HepG2 (cell line): ENCODE measurements around the gene COL27A1.

Source experiments
- ASH2L ChIP-seq: fragments of 300-600, 200-600 bp; sonication (generic); IDR thresholded peaks from 2 replicates; pipeline ENCODE4 v1.7.0; 2017; ENCODE audit warnings: low read depth, mild to moderate bottlenecking, moderate library complexity, mixed read lengths, low read length; ENCODE audit not compliant: insufficient read length
- CENPX ChIP-seq: sonication (generic); formaldehyde crosslinking; IDR thresholded peaks from 2 replicates; pipeline ENCODE4 v1.9.0; 2021; ENCODE audit warnings: mild to moderate bottlenecking, missing genetic modification reagents, moderate library complexity
- JUN ChIP-seq: sonication (generic); formaldehyde crosslinking; IDR thresholded peaks from 2 replicates; pipeline ENCODE4 v1.4.0; 2020; ENCODE audit warnings: mild to moderate bottlenecking, missing genetic modification reagents
- KLF15 ChIP-seq: sonication (generic); formaldehyde crosslinking; IDR thresholded peaks from 2 replicates; pipeline ENCODE4 v1.8.1; 2023; ENCODE audit warnings: borderline replicate concordance, mild to moderate bottlenecking, inconsistent platforms, missing genetic modification reagents, mixed read lengths
- SALL2 ChIP-seq: sonication (generic); formaldehyde crosslinking; IDR thresholded peaks from 2 replicates; pipeline ENCODE4 v1.8.1; 2023; ENCODE audit warnings: mild to moderate bottlenecking, missing genetic modification reagents, inconsistent platforms
- SMAD1 ChIP-seq: sonication (generic); formaldehyde crosslinking; IDR thresholded peaks from 2 replicates; pipeline ENCODE4 v1.4.0; 2020; ENCODE audit warnings: missing genetic modification reagents, low read depth, mild to moderate bottlenecking, borderline replicate concordance
- SP1 ChIP-seq, 2 experiments: fragments of 450-650 bp in 1 of 2; sonication (generic) in 1 of 2; formaldehyde crosslinking in 1 of 2; IDR thresholded peaks; 2 replicates each; pipeline versions ENCODE4 v1.4.0 to v1.6.1; 2016 to 2020; ENCODE audit warnings: missing genetic modification reagents in 1 of 2
- THAP8 ChIP-seq: sonication (generic); formaldehyde crosslinking; IDR thresholded peaks from 2 replicates; pipeline ENCODE4 v1.5.1; 2020; ENCODE audit warnings: missing genetic modification reagents, mild to moderate bottlenecking, borderline replicate concordance
- ZNF205 ChIP-seq: IDR thresholded peaks from 2 replicates; pipeline ENCODE4 v1.6.1; 2018; ENCODE audit warnings: missing biosample characterization, missing genetic modification reagents
- ZNF274 ChIP-seq: sonication (generic); formaldehyde crosslinking; IDR thresholded peaks from 2 replicates; pipeline ENCODE4 v1.5.1; 2020; ENCODE audit warnings: mild to moderate bottlenecking, missing genetic modification reagents
- ZNF296 ChIP-seq: sonication (generic); formaldehyde crosslinking; conservative IDR thresholded peaks from 2 replicates; pipeline ENCODE4 v1.5.0; 2020; ENCODE audit warnings: mild to moderate bottlenecking, missing genetic modification reagents
- ZNF3 ChIP-seq: IDR thresholded peaks from 2 replicates; pipeline ENCODE4 v1.7.0; 2017; ENCODE audit warnings: inconsistent platforms
- TF ChIP-seq, protein P1 (sequence below): sonication (generic); formaldehyde crosslinking; conservative IDR thresholded peaks from 2 replicates; pipeline ENCODE4 v1.4.0; 2020; ENCODE audit warnings: missing genetic modification reagents

- TF ChIP-seq, protein P1, sequence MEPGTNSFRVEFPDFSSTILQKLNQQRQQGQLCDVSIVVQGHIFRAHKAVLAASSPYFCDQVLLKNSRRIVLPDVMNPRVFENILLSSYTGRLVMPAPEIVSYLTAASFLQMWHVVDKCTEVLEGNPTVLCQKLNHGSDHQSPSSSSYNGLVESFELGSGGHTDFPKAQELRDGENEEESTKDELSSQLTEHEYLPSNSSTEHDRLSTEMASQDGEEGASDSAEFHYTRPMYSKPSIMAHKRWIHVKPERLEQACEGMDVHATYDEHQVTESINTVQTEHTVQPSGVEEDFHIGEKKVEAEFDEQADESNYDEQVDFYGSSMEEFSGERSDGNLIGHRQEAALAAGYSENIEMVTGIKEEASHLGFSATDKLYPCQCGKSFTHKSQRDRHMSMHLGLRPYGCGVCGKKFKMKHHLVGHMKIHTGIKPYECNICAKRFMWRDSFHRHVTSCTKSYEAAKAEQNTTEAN (CRISPR knock-in tag), result no peak
- TF ChIP-seq JUN (CRISPR knock-in tag) (no peak), CENPX (no peak), ZNF274 (CRISPR knock-in tag) (no peak), ZNF296 (CRISPR knock-in tag) (no peak), ZNF3 (no peak), THAP8 (CRISPR knock-in tag) (no peak), SMAD1 (CRISPR knock-in tag) (no peak), ASH2L (no peak), KLF15 (no peak), SALL2 (CRISPR knock-in tag) (no peak), SP1 (IDR thresholded peaks at IDR 0.05) (no peak), SP1 (CRISPR knock-in tag; IDR thresholded peaks at IDR 0.05) (no peak), ZNF205 (CRISPR knock-in tag) (no peak)
Measured at GRCh38 chr9:114282926-114283325, 127.6 kb downstream of the COL27A1 start.
